GM21717 (cell line): Measurements from ENCODE around the gene LHX4.
"Not testable (repeated sequence)": the region's sequence is repeated elsewhere in the genome, so short reads cannot be mapped to it uniquely, and the experiment has no call there.

Source experiments
- ATAC-seq: cut with Tn5 transposase; IDR thresholded peaks from one replicate; pipeline ENCODE4 v1.9.1; 2021; ENCODE audit warnings: mild to moderate bottlenecking, moderate library complexity; ENCODE audit not compliant: unreplicated experiment

The LHX4 gene

DNA sequence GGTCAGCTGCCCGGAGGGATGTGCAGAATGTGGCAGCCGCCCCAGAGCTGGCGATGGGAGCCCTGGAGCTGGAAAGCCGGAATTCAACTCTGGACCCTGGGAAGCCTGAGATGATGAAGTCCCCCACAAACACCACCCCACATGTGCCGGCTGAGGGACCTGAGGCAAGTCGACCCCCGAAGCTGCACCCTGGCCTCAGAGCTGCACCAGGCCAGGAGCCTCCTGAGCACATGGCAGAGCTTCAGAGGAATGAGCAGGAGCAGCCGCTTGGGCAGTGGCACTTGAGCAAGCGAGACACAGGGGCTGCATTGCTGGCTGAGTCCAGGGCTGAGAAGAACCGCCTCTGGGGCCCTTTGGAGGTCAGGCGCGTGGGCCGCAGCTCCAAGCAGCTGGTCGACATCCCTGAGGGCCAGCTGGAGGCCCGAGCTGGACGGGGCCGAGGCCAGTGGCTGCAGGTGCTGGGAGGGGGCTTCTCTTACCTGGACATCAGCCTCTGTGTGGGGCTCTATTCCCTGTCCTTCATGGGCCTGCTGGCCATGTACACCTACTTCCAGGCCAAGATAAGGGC, 33.5 kb upstream of the LHX4 start:
- no peak for ATAC-seq

DNA sequence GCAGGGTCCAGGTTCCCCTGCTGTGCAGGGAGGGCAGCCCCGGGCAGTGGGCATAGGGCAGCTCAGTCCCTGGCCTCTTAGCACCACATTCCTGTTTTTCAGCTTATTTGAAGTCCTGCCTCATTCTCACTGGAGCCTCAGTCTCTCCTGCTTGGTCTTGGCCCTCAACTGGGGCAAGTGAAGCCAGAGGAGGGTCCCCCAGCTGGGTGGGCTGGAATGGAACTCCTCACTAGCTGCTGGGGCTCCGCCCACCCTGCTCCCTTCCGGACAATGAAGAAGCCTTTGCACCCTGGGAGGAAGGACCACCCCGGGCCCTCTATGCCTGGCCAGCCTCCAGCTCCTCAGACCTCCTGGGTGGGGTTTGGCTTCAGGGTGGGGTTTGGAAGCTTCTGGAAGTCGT, 32.8 kb upstream of the LHX4 start:
- no peak for ATAC-seq

DNA sequence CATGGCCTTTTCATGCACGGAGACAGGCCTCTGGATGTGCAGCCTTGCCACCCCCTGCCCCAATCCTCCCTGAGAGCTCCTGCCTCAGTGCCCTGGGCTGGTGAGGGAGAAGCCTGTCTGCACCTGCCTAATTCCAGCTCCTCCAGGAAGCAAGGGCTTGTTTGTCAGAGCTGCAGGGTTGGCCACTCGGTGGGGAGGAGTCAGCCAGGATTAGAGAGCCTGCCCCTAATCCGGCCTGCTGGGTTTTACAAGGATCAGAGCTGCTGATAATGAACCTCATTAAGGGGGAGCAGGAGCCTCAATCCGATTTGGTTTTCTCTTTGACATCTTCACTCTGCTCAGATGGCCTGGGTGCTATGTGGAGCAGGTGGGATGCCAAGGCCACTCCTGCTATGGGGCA, 31.9 kb upstream of the LHX4 start:
- ATAC-seq: no peak

DNA sequence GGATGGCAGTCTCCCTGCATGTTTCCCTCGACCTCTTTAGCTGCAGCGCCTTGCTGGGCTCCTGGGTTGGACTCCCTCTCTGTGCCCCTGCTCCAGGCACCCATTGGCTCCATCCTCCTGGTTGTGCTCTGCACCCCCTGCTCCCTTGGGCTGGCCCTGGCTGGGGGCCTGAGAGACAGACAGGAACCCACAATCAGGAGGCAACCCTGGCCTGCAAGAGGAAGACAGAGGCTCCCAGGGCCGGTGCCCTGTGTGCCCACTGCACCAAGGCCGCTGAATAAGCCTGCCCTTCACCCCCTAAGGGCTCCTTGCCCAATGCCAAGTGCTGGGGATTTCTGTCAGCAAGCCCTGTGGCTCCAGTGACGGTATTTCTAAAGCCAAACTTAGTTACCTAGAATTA, 31.5 kb upstream of the LHX4 start:
- ATAC-seq: no peak

DNA sequence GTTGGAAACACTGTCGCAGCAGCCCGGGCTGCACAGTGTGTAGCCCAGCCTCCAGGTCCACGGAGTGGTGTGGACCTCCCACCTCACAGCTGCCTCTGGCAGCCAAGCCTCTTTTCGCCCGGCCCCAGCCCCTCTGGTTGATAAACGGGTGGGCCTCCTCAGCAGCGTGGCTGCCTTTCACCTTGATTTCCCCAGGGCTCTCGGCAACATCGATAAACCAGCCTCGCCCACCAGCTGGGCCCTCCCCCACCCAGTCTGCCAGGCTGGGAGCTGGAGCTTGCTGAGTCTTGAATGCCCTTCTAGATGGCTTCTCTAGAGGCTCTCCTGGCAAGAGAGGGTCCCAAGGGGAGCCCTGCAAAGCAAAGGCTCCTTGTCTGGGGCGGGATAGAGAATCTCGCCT, 31.0 kb upstream of the LHX4 start:
- no peak for ATAC-seq

DNA sequence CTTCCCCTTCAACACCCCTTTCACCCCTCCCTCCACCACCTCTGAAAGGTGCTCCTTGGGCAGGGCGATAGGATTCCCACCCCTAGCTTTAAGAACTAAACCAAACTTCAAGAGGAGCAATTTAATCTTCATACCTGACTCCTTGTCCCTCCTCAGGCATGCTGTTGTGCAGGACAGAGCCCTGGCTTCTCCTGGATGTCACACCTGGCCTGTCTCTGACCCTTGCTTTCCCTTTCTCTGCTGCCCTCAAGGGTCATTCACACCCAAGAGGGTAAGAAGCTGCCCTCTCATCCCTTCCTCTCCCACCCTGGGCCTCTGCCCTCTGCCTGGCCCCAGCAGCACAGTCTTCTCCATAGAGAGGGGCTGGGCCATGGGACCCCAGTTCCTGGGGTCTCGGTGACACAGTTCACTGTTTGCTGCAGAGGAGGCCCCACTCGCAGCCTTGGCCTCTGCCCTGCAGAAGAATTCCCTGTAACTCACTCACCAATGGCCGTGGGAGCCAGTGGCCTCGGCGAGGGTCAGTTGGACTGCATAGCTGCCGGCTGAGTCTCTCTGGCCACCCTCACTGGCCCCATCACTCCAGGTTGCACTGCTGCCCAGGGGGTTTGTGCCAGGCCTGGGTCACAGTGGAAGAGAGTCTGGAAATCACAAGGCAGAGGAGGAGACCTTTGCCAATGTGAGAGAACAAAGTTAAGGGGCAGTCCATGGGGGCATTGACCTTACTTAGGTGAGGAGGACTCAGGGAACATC, 28.4 kb upstream of the LHX4 start:
- no peak for ATAC-seq

DNA sequence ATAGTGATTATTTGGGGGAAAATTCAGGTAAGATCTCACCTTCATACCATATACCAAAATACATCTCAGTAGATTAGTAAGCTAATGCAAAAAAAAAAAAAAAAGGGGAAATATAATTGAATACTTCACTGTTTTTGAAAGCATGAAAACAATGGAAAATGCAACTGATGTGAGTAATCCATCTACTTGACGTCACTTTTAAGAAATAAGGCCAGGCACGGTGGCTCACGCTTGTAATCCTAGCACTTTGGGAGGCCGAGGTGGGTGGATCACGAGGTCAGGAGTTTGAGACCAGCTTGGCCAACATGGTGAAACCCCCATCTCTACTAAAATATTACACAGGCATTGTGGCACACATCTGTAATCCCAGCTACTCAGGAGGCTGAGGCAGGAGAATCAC, 27.5 kb upstream of the LHX4 start:
- ATAC-seq: not testable (repeated sequence)

DNA sequence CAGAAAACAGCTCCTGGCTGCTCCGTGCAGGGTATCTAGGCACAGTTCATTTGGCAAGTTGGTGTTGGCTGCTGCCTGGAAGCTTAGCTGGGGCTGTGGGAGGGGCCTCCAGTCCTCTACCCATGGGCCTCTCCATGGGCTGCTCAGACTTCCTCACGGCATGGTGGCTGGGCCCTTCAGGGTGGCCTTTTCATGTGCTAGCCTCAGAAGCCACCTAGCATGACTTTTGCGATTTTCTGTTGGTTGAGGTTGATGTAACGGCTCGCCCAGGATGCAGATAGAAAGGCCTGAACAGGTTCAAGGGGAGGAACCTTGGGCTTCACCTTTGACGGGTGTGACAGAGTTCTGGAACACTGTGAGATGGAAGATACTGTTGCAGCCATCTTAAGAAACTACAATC, 25.8 kb upstream of the LHX4 start:
- no peak for ATAC-seq

DNA sequence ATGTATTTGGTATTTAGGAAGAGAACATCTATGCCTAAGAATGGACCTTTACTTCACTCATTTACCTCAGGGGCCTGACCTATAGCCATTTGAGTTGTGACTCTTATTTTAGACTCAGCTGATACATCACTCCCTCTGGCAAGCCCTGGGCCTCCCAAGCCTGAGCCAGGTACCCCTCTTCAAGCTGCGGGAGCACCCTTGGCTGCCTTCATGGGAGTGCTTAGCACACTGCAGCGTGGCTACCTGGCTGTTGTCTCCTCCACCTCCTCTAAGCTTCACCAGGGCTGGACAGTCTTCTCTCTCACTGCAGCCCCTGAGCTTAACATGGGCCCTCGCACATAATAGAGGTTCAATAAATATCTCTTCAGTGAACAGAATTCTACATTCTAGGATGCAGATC, 23.5 kb upstream of the LHX4 start:
- ATAC-seq: no peak

DNA sequence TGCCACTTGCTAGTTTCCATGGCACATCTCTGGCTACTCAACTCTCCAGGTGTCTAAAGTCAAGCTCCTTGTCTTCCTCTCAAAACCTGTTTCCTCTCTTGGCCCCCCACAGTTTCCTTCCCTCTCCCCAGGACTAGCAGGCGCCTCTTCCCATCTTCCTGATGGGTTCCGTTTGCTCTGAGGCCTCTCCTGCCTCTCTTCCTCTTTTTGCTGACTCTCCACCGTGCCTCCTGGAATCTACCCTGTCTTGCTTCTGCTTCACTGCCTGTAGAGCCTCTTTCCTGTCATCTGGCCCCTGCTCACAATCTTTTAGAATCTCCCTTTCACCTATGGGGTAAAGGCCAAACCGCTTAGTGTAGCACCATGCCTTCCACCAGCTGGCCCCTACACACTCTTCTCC, 21.8 kb upstream of the LHX4 start:
- ATAC-seq: no peak

DNA sequence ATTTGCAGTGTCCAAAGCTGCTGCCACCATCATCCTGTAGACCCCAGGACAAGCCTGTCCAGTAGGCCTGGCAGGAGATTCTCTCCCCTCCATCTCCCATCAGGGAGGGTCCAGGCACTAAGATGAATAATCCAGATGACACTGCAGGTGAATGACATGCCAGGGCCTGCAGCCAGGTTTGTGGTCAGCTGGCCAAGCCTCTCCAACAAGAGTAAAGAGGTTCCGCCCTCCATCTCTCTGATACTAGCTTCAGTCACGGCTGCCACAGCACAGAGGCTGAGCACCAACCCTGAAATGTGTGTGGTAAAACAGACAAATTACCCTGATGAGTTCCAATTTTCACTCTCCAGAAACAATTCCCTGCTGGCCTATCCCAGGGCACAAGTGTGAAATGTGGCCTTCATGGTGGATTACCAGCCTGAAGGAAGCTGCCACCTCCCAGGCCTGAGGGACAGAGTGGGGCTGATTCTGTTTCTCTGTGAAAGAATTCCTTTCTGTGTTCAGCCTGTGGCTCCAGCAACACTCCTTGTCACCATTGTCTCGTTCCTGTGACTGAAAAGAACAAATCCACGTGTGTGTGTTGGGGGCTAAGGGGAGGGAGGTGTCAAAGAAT, 19.9 kb upstream of the LHX4 start:
- ATAC-seq: no peak

DNA sequence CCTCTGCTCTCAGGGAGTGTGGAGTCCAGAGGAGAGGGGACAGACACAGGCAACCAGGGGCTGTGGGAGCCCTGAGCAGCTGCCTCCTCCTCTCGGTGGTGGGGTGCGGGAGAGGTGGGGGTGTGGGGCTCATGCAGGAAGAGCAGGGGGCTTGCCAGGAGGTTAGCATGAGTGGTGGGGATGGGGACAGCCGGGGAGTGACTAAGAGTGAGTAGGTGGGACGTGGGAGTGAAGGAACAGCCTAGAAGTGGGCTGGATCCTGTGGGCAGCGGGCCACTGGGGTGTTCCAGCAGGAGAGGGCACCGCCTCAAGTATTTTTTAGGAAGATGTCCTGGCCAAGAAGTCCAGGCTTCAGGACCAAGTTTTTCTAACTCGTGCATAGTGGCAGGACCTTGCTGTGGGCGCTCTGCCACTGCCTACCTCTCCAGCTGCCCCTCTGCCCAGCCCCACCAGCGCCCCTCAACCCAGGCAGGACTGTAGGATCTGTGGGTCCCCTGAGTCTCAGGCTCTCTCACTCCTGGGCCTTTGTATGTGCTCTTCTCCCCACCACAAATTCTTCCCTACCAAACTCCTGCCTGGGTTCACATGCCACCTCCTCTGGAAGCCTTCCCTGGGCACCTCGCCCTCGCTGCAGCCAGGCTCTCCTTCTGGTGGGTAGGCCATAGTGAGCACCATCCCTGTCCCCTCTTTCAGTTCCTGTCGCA, 18.8 kb upstream of the LHX4 start:
- no peak for ATAC-seq

DNA sequence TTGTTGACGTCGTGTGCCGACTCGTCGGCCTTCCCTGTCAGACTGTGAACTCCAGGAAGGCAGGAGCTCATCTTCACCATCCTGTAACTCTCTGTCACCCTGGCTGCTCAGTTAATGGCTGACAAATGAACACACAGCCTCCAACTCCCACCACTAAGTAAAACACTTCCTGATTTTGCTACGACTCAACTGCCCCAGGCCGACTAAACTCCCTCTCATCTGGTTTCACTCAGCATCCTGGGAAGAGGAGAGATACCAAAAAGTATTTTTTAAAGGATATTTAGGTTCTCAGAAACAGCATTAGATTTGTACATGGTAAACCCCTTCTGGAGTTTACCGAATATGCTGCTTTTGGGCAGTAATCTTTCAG, 18.2 kb upstream of the LHX4 start:
- ATAC-seq: no peak

DNA sequence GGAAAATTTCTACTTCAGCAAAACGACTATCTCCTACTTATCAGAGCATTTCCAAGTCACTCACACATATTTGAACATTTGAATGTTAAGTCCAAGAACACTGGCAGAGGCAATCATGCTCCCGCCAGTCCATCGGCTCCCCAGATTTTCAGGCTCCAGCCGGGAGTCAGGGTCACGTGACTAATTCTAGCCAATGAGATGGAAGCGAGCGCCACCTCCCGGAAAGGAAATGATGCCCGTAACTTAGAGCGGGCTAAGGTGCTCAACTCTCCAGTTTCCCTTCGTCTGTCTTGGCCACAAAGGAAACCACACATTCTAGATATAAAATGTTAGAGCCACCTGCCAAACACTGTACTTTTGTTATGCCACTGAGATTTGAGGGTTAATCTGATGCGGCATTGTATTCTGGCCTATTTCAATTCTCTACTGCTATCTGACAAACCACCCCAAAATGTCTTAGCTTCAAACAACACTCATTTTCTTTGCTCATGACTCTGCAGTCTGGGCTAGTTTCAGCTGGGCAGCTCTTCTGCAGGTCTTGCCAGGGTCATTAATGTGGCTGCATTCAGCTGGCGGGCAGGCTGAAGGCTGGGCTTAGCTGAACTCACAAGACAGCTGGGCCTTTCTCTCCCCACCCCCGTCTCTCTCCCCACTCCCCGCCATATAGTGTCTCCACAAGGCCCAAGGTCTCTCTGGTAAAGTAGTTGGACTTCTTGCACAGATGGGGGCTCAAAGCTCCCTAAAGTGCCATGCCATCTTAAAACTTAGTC, 16.5 kb upstream of the LHX4 start:
- ATAC-seq: no peak

DNA sequence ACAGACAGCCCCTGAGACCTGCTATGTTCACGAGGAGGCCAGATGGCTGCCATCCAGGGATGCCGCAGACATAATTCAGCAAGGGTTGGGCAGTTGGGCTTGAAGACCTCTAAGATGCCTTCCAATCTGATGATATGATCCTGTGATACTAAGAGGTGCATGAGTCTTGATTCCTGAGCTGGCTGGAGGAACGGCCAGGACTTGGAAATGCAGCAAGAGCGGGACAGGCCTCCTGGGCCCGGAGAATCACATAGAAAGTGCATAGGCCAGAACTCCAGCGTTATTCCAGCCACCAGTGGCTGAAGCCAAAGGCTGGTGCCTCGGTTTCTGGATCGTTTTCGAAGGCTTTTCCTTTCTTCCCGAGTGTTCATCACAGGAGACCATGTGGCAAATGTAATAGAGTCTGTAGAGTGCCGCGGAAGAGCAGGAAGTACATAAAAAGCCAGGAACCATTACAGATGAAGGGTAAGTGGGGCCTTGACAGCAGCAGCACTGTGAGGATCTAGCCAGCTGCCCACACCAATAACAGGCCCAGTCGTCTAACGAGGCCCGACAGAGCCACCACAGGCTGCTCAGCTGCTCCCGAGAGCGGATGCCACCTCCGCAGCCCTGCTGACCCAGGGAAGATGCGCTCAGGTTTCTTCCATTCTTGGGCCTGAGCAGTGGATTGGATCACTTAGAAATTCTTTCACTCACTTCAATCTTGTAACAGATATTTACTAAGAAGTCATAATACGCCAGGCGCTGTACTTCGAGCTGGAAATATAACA, 14.0 kb upstream of the LHX4 start:
- ATAC-seq: no peak

DNA sequence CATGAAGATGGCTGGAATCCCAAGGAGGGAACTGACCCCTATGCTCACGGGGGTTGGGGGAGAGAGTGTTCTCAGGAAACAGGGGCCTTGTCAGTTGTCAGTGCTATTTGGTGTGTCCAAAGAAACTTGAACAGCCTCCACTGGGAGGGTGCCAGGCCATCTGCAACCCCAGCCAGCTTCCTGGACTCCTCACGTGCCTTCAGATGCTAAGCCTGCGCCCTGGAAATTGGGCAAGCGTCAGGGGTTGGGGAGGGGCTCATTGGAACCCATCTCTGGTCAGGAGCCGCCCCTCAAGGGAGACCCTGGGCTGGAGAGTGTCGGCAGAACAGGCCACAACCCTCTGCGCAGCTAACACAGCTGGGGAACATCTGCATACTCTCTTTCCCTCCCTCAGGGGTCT, 13.1 kb upstream of the LHX4 start:
- no peak for ATAC-seq

DNA sequence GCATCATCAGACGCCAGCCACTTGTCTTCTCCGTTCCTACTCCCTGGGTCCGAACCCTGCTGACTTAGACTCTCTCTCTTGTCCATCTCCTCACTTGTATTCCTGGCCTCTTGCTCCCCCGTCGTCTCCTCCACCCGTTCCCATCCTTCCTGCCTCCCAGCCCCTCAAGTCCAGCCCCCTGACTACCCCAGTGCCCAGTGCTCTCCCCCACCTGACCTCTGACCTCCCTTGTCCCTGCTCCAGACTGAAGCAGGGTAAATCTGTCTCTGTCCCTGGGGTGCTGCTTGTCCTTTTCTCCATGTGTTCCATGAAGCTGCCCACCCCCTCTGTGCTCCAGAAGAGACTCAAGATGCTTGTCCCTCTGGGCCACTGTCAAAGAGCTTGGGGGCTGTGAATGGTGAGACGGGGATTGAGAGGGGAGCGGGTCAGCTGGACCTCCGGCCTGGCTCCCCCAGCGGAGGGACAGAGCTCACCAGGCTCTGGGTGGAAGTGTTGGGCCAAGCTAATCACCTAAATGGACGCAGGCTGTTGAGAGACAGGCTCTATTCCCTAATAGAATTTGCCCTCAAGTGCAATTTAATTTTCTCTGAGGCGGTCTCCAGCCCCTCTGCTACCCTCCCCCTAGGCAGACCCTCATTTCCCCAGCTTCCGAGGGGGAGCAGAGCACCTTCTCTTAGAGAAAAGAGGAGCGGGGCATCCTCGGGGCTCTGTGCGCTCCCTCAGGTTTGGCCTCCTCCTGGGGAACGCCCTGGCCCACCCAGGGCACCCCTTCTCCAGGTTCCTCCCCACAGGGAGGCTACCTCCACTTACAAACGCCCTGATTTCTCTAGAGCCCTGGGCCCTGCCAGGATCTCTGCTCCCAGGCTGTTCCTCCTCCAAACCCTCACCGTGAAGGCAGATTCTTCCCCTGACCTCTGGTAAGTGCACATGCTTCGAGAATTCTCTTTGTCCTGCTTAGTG, 11.0 kb upstream of the LHX4 start:
- ATAC-seq: no peak

DNA sequence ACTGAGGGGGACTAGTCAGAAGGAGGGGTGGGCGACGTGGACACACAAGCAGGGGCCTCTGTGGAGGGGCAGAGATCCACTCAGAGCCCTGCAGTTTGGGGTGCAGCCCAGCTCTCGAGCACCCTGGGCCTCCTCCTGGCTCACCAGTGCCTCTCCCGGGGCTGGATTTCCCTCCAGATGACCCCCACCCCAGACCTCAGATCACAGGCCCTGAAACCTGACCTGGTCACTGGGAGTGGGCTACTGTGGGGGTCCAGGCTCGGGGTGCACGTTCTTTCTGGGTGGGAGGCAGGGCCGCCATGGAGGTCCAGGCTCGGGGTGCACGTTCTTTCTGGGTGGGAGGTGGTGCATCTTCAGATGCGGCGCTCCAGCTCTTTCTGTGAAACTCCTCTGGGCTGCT, 10.3 kb upstream of the LHX4 start:
- ATAC-seq: no peak

DNA sequence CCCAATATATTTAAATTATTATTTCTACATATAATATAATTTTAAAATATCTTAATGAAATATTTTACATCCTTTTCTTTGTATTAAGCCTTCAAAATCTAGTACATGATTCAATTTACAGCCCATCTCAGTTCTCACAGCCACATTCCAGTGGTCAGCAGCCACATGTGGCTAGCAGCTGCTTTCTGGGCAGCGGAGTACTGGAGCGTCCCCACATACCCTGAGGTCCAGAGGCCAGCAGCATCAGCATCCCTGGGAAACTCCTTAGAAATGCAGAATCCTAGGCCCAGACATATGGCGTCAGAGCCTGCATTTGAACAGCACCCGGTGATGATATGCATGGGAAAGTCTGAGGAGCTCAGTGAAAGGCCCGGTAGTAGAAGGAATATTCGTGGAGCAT, 8.6 kb upstream of the LHX4 start:
- no peak for ATAC-seq
